CD4-positive, alpha-beta T cell (primary cell): ENCODE results near the gene TRNAU1AP. TPM values are rescaled to one million over a fixed set of nuclear protein-coding genes. Genes with fewer than 3 reads are reported as not detected.
A peak's percentile ranks its signal among the peaks of the same experiment; 100 is the strongest.

Source experiments
- ATAC-seq: fragments of 200-7000 bp; cut with Tn5 transposase; one replicate; pipeline ENCODE4 v1.10.0; 2022; ENCODE audit warnings: mild to moderate bottlenecking; ENCODE audit not compliant: poor library complexity
- CTCF ChIA-PET: fragments of 350-600 bp; sonication (Branson Sonifier 250); formaldehyde crosslinking; loops from one replicate; lab custom pipeline; 2021; ENCODE audit warnings: antibody characterized with exemption, inconsistent platforms; lab: Charles Lee
- POLR2A ChIA-PET: fragments of 350-600 bp; sonication (Branson Sonifier 250); formaldehyde crosslinking; loops from one replicate; lab custom pipeline; 2021; ENCODE audit warnings: antibody characterized with exemption, inconsistent platforms; lab: Charles Lee
- DNase-seq, 14 experiments: peaks; one replicate each; pipeline ENCODE4 v3.0.0-alpha.2; 2013 to 2020; ENCODE audit warnings: mixed read lengths in 2 of 14
- H3K27ac ChIP-seq, 2 donors: one replicate each; pipeline versions ENCODE4 v1.5.1 to v1.7.0; 2013; ENCODE audit warnings: low read length in 2 of 2, low read depth in 1 of 2, mild to moderate bottlenecking in 1 of 2
- H3K27me3 ChIP-seq, 2 experiments: 1 replicate in 1 of 2; 2 replicates in 1 of 2; pipeline versions ENCODE4 v1.6.1 to v1.7.0; 2013; ENCODE audit warnings: low read length in 2 of 2, control low read depth in 1 of 2, mild to moderate bottlenecking in 1 of 2, moderate library complexity in 1 of 2; ENCODE audit not compliant: insufficient read depth in 2 of 2, control insufficient read depth in 1 of 2
- H3K36me3 ChIP-seq: one replicate; pipeline ENCODE4 v1.6.1; 2013; ENCODE audit warnings: low read length, control low read depth; ENCODE audit not compliant: insufficient read depth
- H3K4me1 ChIP-seq: one replicate; pipeline ENCODE4 v1.6.1; 2013; ENCODE audit warnings: low read length, control low read depth; ENCODE audit not compliant: insufficient read depth
- H3K4me3 ChIP-seq: one replicate; pipeline ENCODE4 v1.5.1; 2013; ENCODE audit warnings: mild to moderate bottlenecking, low read length, moderate library complexity
- H3K9me3 ChIP-seq, 2 experiments: 1 replicate in 1 of 2; 2 replicates in 1 of 2; pipeline versions ENCODE4 v1.6.1 to v1.7.0; 2013; ENCODE audit warnings: low read length in 2 of 2, mild to moderate bottlenecking in 2 of 2, control low read depth in 1 of 2, moderate library complexity in 1 of 2; ENCODE audit not compliant: control insufficient read depth in 1 of 2, insufficient read depth in 1 of 2
- H3K27ac Mint-ChIP-seq: one replicate; pipeline ENCODE4 v1.8.0; 2020; ENCODE audit warnings: mixed read lengths
- H3K27me3 Mint-ChIP-seq: one replicate; pipeline ENCODE4 v1.8.0; 2021; ENCODE audit warnings: mixed read lengths
- H3K36me3 Mint-ChIP-seq: one replicate; pipeline ENCODE4 v1.8.0; 2021; ENCODE audit warnings: low read depth, mixed read lengths
- H3K4me1 Mint-ChIP-seq: one replicate; pipeline ENCODE4 v1.8.0; 2021; ENCODE audit warnings: low read depth, mixed read lengths
- H3K4me3 Mint-ChIP-seq: one replicate; pipeline ENCODE4 v1.8.0; 2020; ENCODE audit warnings: mild to moderate bottlenecking, mixed read lengths
- H3K9me3 Mint-ChIP-seq: one replicate; pipeline ENCODE4 v1.8.0; 2020; ENCODE audit warnings: mixed read lengths
- CTCF ChIP-seq: fragments of 200-600 bp; IDR thresholded peaks from one replicate; pipeline ENCODE4 v1.8.0; 2022; ENCODE audit warnings: antibody characterized with exemption, mild to moderate bottlenecking
- intact Hi-C, 2 experiments: fragments of 100-400 bp; cut with DNase I in 1 of 2; cut with micrococcal nuclease in 1 of 2; formaldehyde crosslinking; loops; one replicate each; pipeline versions ENCODE4 v1.15.1 to v1.9.0; 2023 to 2025; cut with DNase I, micrococcal nuclease
- total RNA-seq, 174 experiments: library from RNA in 2 of 174; stranded (reverse) in 2 of 174; gene quantifications; one replicate each; pipeline ENCODE4 v1.2.3 and lab custom pipeline; 2021 to 2026

Gene TRNAU1AP
- total RNA-seq, 2 experiments from 2014 or later = 21.4 to 24.2 TPM

- CTCF ChIA-PET = interaction anchor here (1.3 kb wide), 1 partner anchor 231 kb away, joined by 3 read pairs; the partner anchor contains the start of gene YTHDF2
- Histone ChIP-seq H3K27me3 (no peaks in the 10 kb centered on the region), H3K36me3 (peaks cover 34% of the 10 kb centered on the region), H3K9me3 (no peaks in the 10 kb centered on the region), H3K4me3 (peak within 1 kb of the TSS; percentile 86), H3K27ac (peak within 1 kb of the TSS; percentile 65 to 79), H3K4me1 (peaks cover 38% of the 10 kb centered on the region)
- peaks cover 53% of the 10 kb centered on the region for H3K36me3 Mint-ChIP-seq
- ATAC-seq (peak; percentile 92), DNase-seq (peak; percentile 86 to 99 (median 92))
- POLR2A ChIA-PET = interaction anchor here (0.6 to 7.0 kb wide), 23 partner anchors 11 to 491 kb away, joined by 3 to 111 read pairs (median 7); partner anchors contain the start of genes ATP5IF1, GMEB1, MED18 and PHACTR4
- H3K4me1 Mint-ChIP-seq = peaks cover 49% of the 10 kb centered on the region
- H3K27ac Mint-ChIP-seq = peak within 1 kb of the TSS; percentile 88
- H3K4me3 Mint-ChIP-seq = peak within 1 kb of the TSS; percentile 94
- H3K9me3 Mint-ChIP-seq = no peaks in the 10 kb centered on the region
- intact Hi-C loops = loop anchor here (1.0 to 5.0 kb wide), 7 partner anchors 13 to 258 kb away; partner anchors contain the start of genes YTHDF2 (in 2 of the 2), TAF12 (in 1 of the 2) and TRNAU1AP (in 1 of the 2)
- no peaks in the 10 kb centered on the region for H3K27me3 Mint-ChIP-seq
- no peak for TF ChIP-seq CTCF
Observed at GRCh38 chr1:28505406-28506187, 47.3 kb upstream of the TRNAU1AP start, which contains the start of gene RCC1. Gene RCC1 (plus strand): TSS chr1:28506043. CDS start chr1:28529867, 23,824 bp downstream.

- Histone ChIP-seq H3K27ac (peak overlapping the region; percentile 61 to 79), H3K4me3 (peak overlapping the region; percentile 86), H3K4me1 (peaks cover 51% of the 10 kb centered on the region), H3K27me3 (no peaks in the 10 kb centered on the region), H3K9me3 (no peaks in the 10 kb centered on the region), H3K36me3 (peaks cover 44% of the 10 kb centered on the region)
- intact Hi-C loops = loop anchor here (1.0 to 5.0 kb wide), 7 partner anchors 11 to 260 kb away; partner anchors contain the start of genes YTHDF2 (in 2 of the 2), TAF12 (in 1 of the 2) and TRNAU1AP (in 1 of the 2)
- peaks cover 56% of the 10 kb centered on the region for H3K4me1 Mint-ChIP-seq
- H3K27me3 Mint-ChIP-seq = no peaks in the 10 kb centered on the region
- peak overlapping the region; percentile 94 for H3K4me3 Mint-ChIP-seq
- H3K27ac Mint-ChIP-seq = peak overlapping the region; percentile 88
- POLR2A ChIA-PET = interaction anchor here (0.9 to 7.0 kb wide), 11 partner anchors 10 to 407 kb away, joined by 3 to 111 read pairs (median 11); partner anchors contain the start of genes ATP5IF1, EPB41, MED18 and RNU11
- peaks cover 63% of the 10 kb centered on the region for H3K36me3 Mint-ChIP-seq
- ATAC-seq = no peak
- TF ChIP-seq CTCF = no peak
- H3K9me3 Mint-ChIP-seq = no peaks in the 10 kb centered on the region
- CTCF ChIA-PET = interaction anchor here (1.0 to 2.9 kb wide), 3 partner anchors 47 to 230 kb away, joined by 3 to 12 read pairs (median 3); partner anchors contain the start of gene YTHDF2
- peak in 1 of 14 experiments; percentile 24 for DNase-seq
Observed at GRCh38 chr1:28506907-28507246, 46.0 kb upstream of the TRNAU1AP start.

- TF ChIP-seq CTCF = no peak
- H3K4me1 Mint-ChIP-seq = peaks cover 59% of the 10 kb centered on the region
- intact Hi-C loops = loop anchor here (1.0 to 5.0 kb wide), 6 partner anchors 45 to 260 kb away; partner anchors contain the start of genes YTHDF2 (in 2 of the 2), TAF12 (in 1 of the 2) and TRNAU1AP (in 1 of the 2)
- peak overlapping the region; percentile 94 for H3K4me3 Mint-ChIP-seq
- Histone ChIP-seq H3K4me3 (peak overlapping the region; percentile 86), H3K9me3 (no peaks in the 10 kb centered on the region), H3K27me3 (no peaks in the 10 kb centered on the region), H3K36me3 (peaks cover 48% of the 10 kb centered on the region), H3K4me1 (peaks cover 54% of the 10 kb centered on the region), H3K27ac (peak overlapping the region in 1 of 2 donors; percentile 61)
- peak overlapping the region; percentile 88 for H3K27ac Mint-ChIP-seq
- POLR2A ChIA-PET = interaction anchor here (0.9 to 7.0 kb wide), 11 partner anchors 10 to 407 kb away, joined by 3 to 111 read pairs (median 11); partner anchors contain the start of genes EPB41, MED18, RNU11 and TAF12
- DNase-seq (peak in 1 of 14 experiments; percentile 12), ATAC-seq (no peak)
- CTCF ChIA-PET = interaction anchor here (1.0 to 2.9 kb wide), 4 partner anchors 11 to 230 kb away, joined by 3 to 12 read pairs (median 5); partner anchors contain the start of gene YTHDF2
- H3K9me3 Mint-ChIP-seq = no peaks in the 10 kb centered on the region
- H3K36me3 Mint-ChIP-seq = peaks cover 67% of the 10 kb centered on the region
- no peaks in the 10 kb centered on the region for H3K27me3 Mint-ChIP-seq
Observed at GRCh38 chr1:28507247-28507645, 45.6 kb upstream of the TRNAU1AP start.
